BLaER1 (cell line): ENCODE data around the gene LPCAT3.

ENCODE experiments used
- H3K27ac ChIP-seq: shearing (Covaris generic); formaldehyde crosslinking; 2 replicates; pipeline ENCODE4 v1.8.1; 2022
- H3K27me3 ChIP-seq: shearing (Covaris generic); formaldehyde crosslinking; 2 replicates; pipeline ENCODE4 v1.8.1; 2022
- H3K36me3 ChIP-seq: shearing (Covaris generic); formaldehyde crosslinking; 2 replicates; pipeline ENCODE4 v1.8.1; 2022
- H3K4me1 ChIP-seq: shearing (Covaris generic); formaldehyde crosslinking; 2 replicates; pipeline ENCODE4 v1.8.1; 2022
- H3K4me2 ChIP-seq: shearing (Covaris generic); formaldehyde crosslinking; 2 replicates; pipeline ENCODE4 v1.8.1; 2022
- H3K4me3 ChIP-seq: shearing (Covaris generic); formaldehyde crosslinking; 2 replicates; pipeline ENCODE4 v1.8.1; 2022
- H3K9ac ChIP-seq: shearing (Covaris generic); formaldehyde crosslinking; 2 replicates; pipeline ENCODE4 v1.8.1; 2022
- H3K9me3 ChIP-seq: shearing (Covaris generic); formaldehyde crosslinking; 2 replicates; pipeline ENCODE4 v1.8.1; 2022
- H4K20me1 ChIP-seq: shearing (Covaris generic); formaldehyde crosslinking; 2 replicates; pipeline ENCODE4 v1.8.1; 2022
- Cebpa-rat ChIP-seq: shearing (Covaris generic); IDR thresholded peaks from 2 replicates; pipeline ENCODE4 v1.8.1; 2022

LPCAT3 gene

DNA sequence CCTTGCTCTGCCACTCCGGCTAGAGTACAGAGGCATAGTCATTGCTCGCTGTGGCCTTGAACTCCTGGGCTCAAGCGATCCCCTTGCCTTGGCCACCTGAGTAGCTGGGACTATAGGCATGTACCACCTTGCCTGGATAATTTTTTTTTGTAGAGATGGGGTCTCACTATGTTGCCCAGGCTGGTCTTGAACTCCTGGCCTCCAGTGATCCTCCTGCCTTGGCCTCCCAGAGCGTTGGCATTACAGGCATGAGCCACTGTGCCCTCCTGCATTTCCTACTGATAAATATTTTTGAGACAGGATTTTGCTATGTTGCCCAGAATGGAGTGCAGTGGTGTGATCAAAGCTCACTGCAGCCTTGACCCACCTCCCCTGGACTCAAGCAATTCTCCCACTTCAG is 38.2 kb downstream of the LPCAT3 start:
- Histone ChIP-seq H3K27me3 (no peaks in the 10 kb centered on the region), H3K9me3 (no peaks in the 10 kb centered on the region), H4K20me1 (no peaks in the 10 kb centered on the region), H3K9ac (no peak overlapping the region), H3K4me2 (no peak overlapping the region), H3K36me3 (peaks cover 100% of the 10 kb centered on the region), H3K4me3 (no peak overlapping the region), H3K4me1 (no peaks in the 10 kb centered on the region), H3K27ac (no peak overlapping the region)
- TF ChIP-seq Cebpa-rat: no peak

DNA sequence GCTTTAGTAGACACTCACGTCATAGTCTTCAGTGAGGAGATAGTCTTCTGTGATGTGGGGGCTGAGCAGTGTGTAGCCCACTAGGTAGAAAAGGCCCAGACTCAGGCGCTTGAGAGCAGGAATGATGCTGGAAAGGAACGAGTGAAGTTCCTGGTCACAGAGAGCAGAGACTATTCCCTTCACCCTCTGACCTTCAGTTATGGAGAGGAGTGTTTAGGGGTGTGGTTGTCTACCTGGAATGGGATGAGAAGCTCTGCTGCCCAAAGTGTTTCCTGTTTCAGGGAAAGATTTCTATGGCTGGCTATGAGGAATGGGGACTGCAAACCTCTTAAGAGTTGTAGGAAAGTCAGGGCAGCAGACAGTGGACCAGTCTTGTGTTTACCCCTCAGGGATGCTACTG is 38.8 kb downstream of the LPCAT3 start:
- Histone ChIP-seq H3K4me1 (no peaks in the 10 kb centered on the region), H3K27ac (no peak overlapping the region), H4K20me1 (no peaks in the 10 kb centered on the region), H3K4me3 (no peak overlapping the region), H3K27me3 (no peaks in the 10 kb centered on the region), H3K9me3 (no peaks in the 10 kb centered on the region), H3K9ac (no peak overlapping the region), H3K36me3 (peaks cover 100% of the 10 kb centered on the region), H3K4me2 (no peak overlapping the region)
- TF ChIP-seq Cebpa-rat: no peak

DNA sequence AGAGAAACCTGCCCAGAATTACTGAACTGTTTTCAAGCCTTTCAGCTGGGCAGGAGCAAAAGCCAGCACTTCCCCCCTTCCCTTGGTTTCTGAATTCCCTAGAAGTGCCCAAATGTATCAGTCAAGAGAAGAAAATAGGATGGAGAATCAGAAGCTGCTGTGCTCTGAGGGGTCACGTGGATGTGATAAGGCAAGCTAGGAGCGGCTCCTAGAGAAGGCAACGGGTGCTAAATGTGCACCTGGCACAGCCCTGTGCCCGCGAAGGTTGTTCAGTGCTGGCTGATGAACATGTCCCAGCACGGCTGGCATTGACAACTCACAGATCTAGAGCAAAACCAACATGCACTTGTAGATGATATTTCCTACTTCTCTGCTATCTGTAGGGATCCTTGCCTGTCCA is 39.3 kb downstream of the LPCAT3 start:
- Histone ChIP-seq H4K20me1 (no peaks in the 10 kb centered on the region), H3K4me2 (no peak overlapping the region), H3K27me3 (no peaks in the 10 kb centered on the region), H3K9ac (no peak overlapping the region), H3K27ac (no peak overlapping the region), H3K36me3 (peaks cover 100% of the 10 kb centered on the region), H3K4me3 (no peak overlapping the region), H3K4me1 (0 out of 2 replicates have a peak, but pooled peaks cover 3% of the 10 kb centered on the region), H3K9me3 (no peaks in the 10 kb centered on the region)
- TF ChIP-seq Cebpa-rat: no peak

DNA sequence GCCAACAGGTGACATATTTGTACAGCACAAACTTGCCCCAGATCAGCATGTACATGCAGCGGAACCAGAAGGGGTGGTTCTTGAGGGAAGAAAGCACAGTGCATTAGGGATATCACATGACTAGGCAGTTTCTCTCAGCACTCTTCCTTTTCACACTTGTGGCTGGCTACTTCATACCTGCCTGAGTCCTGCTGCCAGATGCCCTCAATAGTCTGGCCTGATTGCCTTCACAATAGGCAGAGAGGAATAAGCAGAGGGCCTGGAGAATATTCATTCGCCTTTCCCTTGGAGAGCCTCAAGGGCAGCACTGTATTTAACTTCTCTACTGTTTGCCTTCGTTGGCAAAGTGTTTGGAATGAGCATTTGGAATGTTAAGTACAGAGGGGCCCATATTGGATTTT is 39.7 kb downstream of the LPCAT3 start:
- Histone ChIP-seq H3K36me3 (peaks cover 100% of the 10 kb centered on the region), H3K27ac (no peak overlapping the region), H3K9me3 (no peaks in the 10 kb centered on the region), H3K27me3 (no peaks in the 10 kb centered on the region), H3K4me1 (peaks cover 7% of the 10 kb centered on the region; the same call in 1 of the 2 replicates), H4K20me1 (no peaks in the 10 kb centered on the region), H3K4me2 (no peak overlapping the region), H3K4me3 (no peak overlapping the region), H3K9ac (no peak overlapping the region)
- no peak for TF ChIP-seq Cebpa-rat

DNA sequence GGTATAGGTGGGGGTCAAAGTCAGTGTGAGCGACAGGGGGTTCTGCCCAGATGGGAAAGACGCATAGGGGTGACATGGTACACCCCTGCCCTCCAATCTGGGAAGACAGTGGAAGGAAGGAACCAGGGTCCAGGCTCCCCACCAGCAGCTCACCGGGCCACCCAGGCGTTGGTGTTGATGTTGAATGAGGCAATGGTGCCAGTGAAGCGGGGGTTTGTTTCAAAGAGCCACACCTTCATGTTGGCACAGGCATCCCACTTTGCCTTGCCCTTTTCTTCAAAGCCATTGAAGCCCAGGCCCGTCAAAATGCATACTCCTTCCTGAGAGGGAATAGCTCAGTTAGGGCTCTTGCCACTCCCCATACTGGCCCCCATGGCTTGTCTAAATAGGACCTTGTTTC is 40.1 kb downstream of the LPCAT3 start:
- Histone ChIP-seq H3K9ac (no peak overlapping the region), H3K27me3 (no peaks in the 10 kb centered on the region), H4K20me1 (no peaks in the 10 kb centered on the region), H3K36me3 (peaks cover 100% of the 10 kb centered on the region), H3K4me3 (no peak overlapping the region), H3K9me3 (no peaks in the 10 kb centered on the region), H3K4me2 (no peak overlapping the region), H3K27ac (no peak overlapping the region), H3K4me1 (peaks cover 11% of the 10 kb centered on the region)
- no peak for TF ChIP-seq Cebpa-rat

DNA sequence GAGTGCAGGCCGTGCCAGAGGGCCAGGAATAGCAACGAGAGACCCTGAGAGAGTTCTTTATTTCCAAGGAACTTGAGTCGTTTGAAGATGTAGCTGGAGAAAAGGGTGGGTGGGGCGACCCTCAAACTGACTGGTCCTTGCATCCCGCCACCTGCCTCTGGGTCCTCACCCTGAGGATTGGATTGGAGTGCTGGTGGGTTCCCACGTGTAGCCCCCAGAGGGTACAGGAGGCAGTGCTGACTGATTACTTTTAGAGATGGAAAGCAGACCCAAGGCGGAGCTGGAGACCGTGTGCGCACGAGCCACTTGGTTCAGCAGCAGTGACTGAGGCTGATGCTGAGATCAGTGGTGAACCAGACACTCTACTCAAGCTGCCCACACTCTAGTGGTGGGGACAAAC is 40.6 kb downstream of the LPCAT3 start:
- no peak for TF ChIP-seq Cebpa-rat
- H3K9ac ChIP-seq: no peak overlapping the region
- peaks cover 100% of the 10 kb centered on the region for H3K36me3 ChIP-seq
- H3K4me2 ChIP-seq: no peak overlapping the region
- no peaks in the 10 kb centered on the region for H3K27me3 ChIP-seq
- no peak overlapping the region for H3K27ac ChIP-seq
- peaks cover 17% of the 10 kb centered on the region for H3K4me1 ChIP-seq
- no peaks in the 10 kb centered on the region for H4K20me1 ChIP-seq
- no peak overlapping the region for H3K4me3 ChIP-seq
- H3K9me3 ChIP-seq: no peaks in the 10 kb centered on the region

DNA sequence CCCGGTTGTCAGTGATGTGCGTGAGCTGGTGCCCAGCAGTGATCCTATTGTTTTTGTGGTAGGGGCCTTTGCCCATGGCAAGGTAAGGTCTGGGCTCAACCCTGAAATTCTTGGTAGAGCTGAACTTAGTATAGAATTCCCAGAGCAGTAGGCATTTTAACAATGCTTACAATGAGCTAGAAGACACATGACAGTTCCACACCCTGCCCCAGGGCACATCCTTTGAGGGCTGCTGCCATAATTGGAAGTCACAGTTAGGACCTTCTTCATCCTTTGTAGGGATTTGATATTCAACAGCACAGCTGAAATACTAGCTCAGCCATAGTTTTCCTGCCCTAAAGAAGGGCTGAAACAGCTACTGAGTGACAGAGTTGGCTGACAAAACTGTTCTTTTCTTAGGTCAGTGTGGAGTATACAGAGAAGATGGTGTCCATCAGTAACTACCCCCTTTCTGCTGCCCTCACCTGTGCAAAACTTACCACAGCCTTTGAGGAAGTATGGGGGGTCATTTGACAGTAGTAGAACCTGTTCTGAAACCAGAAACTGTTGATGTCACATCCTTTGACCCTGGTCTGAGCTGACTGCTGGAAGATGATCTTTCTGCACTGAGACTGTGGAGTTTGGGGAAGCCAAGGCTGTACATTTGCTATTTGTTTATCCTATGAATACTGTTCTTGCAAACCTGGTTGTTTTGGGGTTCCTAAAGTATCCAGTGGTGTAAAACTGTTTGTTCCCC is 42.8 kb downstream of the LPCAT3 start:
- Histone ChIP-seq H3K4me1 (peaks cover 30% of the 10 kb centered on the region), H3K36me3 (peaks cover 80% of the 10 kb centered on the region), H3K27ac (no peak overlapping the region), H4K20me1 (no peaks in the 10 kb centered on the region), H3K9me3 (no peaks in the 10 kb centered on the region), H3K27me3 (no peaks in the 10 kb centered on the region), H3K4me2 (no peak overlapping the region), H3K4me3 (no peak overlapping the region), H3K9ac (peak overlapping the region; percentile 9; the same call in 1 of the 2 replicates)
- no peak for TF ChIP-seq Cebpa-rat

DNA sequence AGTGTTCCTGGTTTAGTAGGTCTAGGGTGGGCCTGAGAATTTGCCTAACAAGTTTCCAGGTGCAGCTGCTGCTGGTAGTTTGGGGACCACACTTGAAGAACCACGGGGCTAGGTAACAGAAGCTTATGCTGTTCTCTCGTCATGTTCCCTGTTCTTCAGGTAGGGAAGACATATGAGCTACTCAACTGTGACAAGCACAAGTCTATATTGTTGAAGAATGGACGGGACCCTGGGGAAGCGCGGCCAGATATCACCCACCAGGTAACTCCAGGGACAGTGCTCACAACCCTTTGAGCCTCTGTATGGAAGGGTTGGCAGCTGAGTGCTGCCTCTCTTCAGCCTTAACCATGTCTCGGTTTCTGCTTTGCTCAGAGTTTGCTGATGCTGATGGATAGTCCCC is 44.1 kb downstream of the LPCAT3 start:
- no peak overlapping the region for H3K4me2 ChIP-seq
- peaks cover 4% of the 10 kb centered on the region; the same call in 1 of the 2 replicates for H4K20me1 ChIP-seq
- H3K27ac ChIP-seq: no peak overlapping the region
- no peak overlapping the region for H3K4me3 ChIP-seq
- H3K36me3 ChIP-seq: peaks cover 70% of the 10 kb centered on the region
- H3K9ac ChIP-seq: no peak overlapping the region
- no peaks in the 10 kb centered on the region for H3K9me3 ChIP-seq
- no peaks in the 10 kb centered on the region for H3K27me3 ChIP-seq
- H3K4me1 ChIP-seq: peaks cover 34% of the 10 kb centered on the region
- TF ChIP-seq Cebpa-rat: no peak

DNA sequence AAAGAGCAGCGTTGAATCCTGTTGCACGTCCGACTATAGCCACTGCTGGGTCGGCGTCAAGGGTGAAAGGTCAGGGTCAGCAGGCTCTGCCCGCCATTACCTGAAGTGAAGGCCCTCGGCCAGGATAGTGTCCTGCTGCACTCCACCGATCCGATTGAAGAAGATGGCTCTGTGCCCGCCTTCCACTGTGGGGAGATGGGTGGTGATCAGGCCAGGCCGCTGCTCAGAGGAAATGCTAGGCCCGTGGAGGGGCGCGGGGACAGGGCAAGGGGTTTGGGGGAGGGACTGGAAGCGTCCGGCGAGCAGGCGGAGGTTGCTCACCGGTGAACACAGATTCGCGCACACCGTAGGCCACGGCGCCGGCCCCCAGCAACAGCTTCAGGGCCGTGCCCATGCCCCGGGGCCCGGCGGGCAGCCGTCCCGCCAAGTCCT is 48.2 kb downstream of the LPCAT3 start:
- peaks cover 9% of the 10 kb centered on the region; the same call in 1 of the 2 replicates for H4K20me1 ChIP-seq
- peaks cover 63% of the 10 kb centered on the region for H3K4me1 ChIP-seq
- peaks cover 70% of the 10 kb centered on the region for H3K36me3 ChIP-seq
- peak overlapping the region; percentile 99 for H3K4me2 ChIP-seq
- TF ChIP-seq Cebpa-rat: no peak
- H3K4me3 ChIP-seq: peak overlapping the region; percentile 97
- H3K9me3 ChIP-seq: no peaks in the 10 kb centered on the region
- H3K9ac ChIP-seq: peak overlapping the region; percentile 99
- H3K27ac ChIP-seq: peak overlapping the region; percentile 98
- no peaks in the 10 kb centered on the region for H3K27me3 ChIP-seq

DNA sequence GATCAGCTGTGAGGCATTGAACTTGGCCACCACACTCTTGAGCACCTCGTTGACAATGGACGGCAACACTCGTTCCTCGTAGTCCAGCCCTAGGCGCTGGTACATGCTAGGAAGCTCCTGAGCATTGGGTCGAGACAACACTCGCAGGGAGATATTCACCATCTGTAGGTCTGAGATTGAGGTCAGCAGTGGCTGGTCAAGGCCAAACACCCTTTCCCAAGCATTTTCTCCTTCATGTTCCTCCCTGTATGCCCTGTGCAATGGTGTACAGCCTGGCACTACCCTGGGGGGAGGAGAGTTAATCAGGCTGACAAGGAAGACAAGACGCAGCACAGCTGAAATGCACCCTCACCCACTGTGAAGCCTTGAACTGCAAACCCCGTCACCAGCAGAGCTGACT is 49.9 kb downstream of the LPCAT3 start:
- H3K27me3 ChIP-seq: no peaks in the 10 kb centered on the region

More for the DNA sequence above, 49.9 kb downstream of the LPCAT3 start:
- TF ChIP-seq Cebpa-rat: no peak
- Histone ChIP-seq H3K4me3 (peak overlapping the region; percentile 97; the same call in 1 of the 2 replicates), H3K4me1 (peaks cover 71% of the 10 kb centered on the region), H3K36me3 (peaks cover 64% of the 10 kb centered on the region), H3K27ac (no peak overlapping the region), H3K4me2 (peak overlapping the region; percentile 99), H3K9ac (peak overlapping the region; percentile 99), H4K20me1 (peaks cover 9% of the 10 kb centered on the region; the same call in 1 of the 2 replicates), H3K9me3 (no peaks in the 10 kb centered on the region)
